K562 (cell line): ENCODE measurements around the gene PPM1N. TPM values are rescaled to one million over a fixed set of nuclear protein-coding genes. Genes with fewer than 3 reads are reported as not detected.

ENCODE experiments used
- ELF4 ChIP-seq: fragments of 450-650 bp; formaldehyde crosslinking; IDR thresholded peaks from 2 replicates; pipeline ENCODE4 v1.4.0; 2022; ENCODE audit warnings: missing genetic modification characterization
- FUS ChIP-seq: fragments of 200-400 bp; formaldehyde crosslinking; optimal IDR thresholded peaks from 2 replicates; pipeline ENCODE3; 2017; ENCODE audit warnings: low read depth, low read length
- GABPB2 ChIP-seq: fragments of 250-450 bp; sonication (Bioruptor Pico); conservative IDR thresholded peaks from 2 replicates; pipeline ENCODE4 v1.5.1; 2021; ENCODE audit warnings: mild to moderate bottlenecking
- GATAD2A ChIP-seq: fragments of 450-650 bp; IDR thresholded peaks from 2 replicates; pipeline ENCODE4 v1.6.1; 2017
- HDAC6 ChIP-seq: IDR thresholded peaks from 2 replicates; pipeline ENCODE4 v1.6.1; 2012; ENCODE audit warnings: low read depth, mild to moderate bottlenecking, control low read depth, inconsistent platforms, low read length, moderate library complexity
- JUNB ChIP-seq: fragments of 450-650 bp; formaldehyde crosslinking; conservative IDR thresholded peaks from 2 replicates; pipeline ENCODE4 v1.4.0; 2020; ENCODE audit warnings: mild to moderate bottlenecking
- L3MBTL2 ChIP-seq: fragments of 450-650 bp; IDR thresholded peaks from 2 replicates; pipeline ENCODE4 v1.6.1; 2016; ENCODE audit warnings: mild to moderate bottlenecking, moderate library complexity
- NR2F6 ChIP-seq: fragments of 450-650 bp; formaldehyde crosslinking; IDR thresholded peaks from 2 replicates; pipeline ENCODE4 v1.4.0; 2020; ENCODE audit warnings: mild to moderate bottlenecking
- POLR2H ChIP-seq: IDR thresholded peaks from 2 replicates; pipeline ENCODE4 v1.6.1; 2016; ENCODE audit warnings: missing genetic modification characterization, low read depth, mild to moderate bottlenecking, control low read depth, missing compliant biosample characterization, moderate library complexity
- SIN3B ChIP-seq: fragments of 450-650 bp; IDR thresholded peaks from 2 replicates; pipeline ENCODE4 v1.6.1; 2017; ENCODE audit warnings: low read depth, mild to moderate bottlenecking, moderate library complexity
- SNIP1 ChIP-seq: fragments of 450-650 bp; IDR thresholded peaks from 2 replicates; pipeline ENCODE4 v1.7.1; 2017; ENCODE audit warnings: low read depth, mild to moderate bottlenecking
- TEAD2 ChIP-seq: fragments of 450-650 bp; IDR thresholded peaks from 2 replicates; pipeline ENCODE4 v1.6.1; 2016; ENCODE audit warnings: missing genetic modification characterization, control low read depth, missing compliant biosample characterization
- XRCC3 ChIP-seq: fragments of 450-650 bp; IDR thresholded peaks from 2 replicates; pipeline ENCODE4 v1.6.1; 2017; ENCODE audit warnings: mild to moderate bottlenecking, moderate library complexity
- ZBTB17 ChIP-seq: fragments of 450-650 bp; formaldehyde crosslinking; IDR thresholded peaks from 2 replicates; pipeline ENCODE4 v1.4.0; 2020; ENCODE audit warnings: mild to moderate bottlenecking
- ZBTB33 ChIP-seq: sonication (generic); formaldehyde crosslinking; IDR thresholded peaks from 2 replicates; pipeline ENCODE4 v1.8.1; 2023; ENCODE audit warnings: mild to moderate bottlenecking, missing genetic modification reagents
- ZBTB8A ChIP-seq: fragments of 450-650 bp; IDR thresholded peaks from 2 replicates; pipeline ENCODE4 v1.6.1; 2018; ENCODE audit warnings: mild to moderate bottlenecking, moderate library complexity; ENCODE audit not compliant: partially characterized antibody
- polyA plus RNA-seq, 8 experiments: library from polyadenylated mRNA; depleted of rRNA in 4 of 8; stranded (reverse) in 5 of 8; unstranded in 3 of 8; fragments of >200 nt; fragmentation: Nextera tagmentation in 2 of 8; fragmentation: Illumina TruSeq in 1 of 8; extraction: Ambion mirVana in 2 of 8; extraction: Trizol in 1 of 8; gene quantifications; 2 replicates each; pipeline versions ENCODE4 v1.2.1 to v1.2.3, GENCODE V29; 2011 to 2014; ENCODE audit warnings: inconsistent platforms in 1 of 8, missing spikeins in 1 of 8
- total RNA-seq, 7 experiments: library from RNA; depleted of rRNA in 6 of 7; stranded (reverse); fragments of >200 nt in 6 of 7; fragmentation: Illumina TruSeq in 2 of 7; extraction: Trizol in 2 of 7; gene quantifications; 2 replicates each; pipeline versions ENCODE4 v1.2.1 to v1.2.3, GENCODE V29; 2011 to 2021; ENCODE audit warnings: low replicate concordance in 1 of 7
- TF ChIP-seq, protein P1 (sequence below): fragments of 450-650 bp; IDR thresholded peaks from 2 replicates; pipeline ENCODE4 v1.6.1; 2016; ENCODE audit warnings: low read depth
- TF ChIP-seq, protein P2 (sequence below): conservative IDR thresholded peaks from 2 replicates; pipeline ENCODE4 v1.6.1; 2011; ENCODE audit warnings: low read depth, mild to moderate bottlenecking, low read length; ENCODE audit not compliant: control insufficient read depth

The PPM1N gene
- total and polyA plus RNA-seq, 9 of the 15 experiments (the other 6 are each of a cell fraction or from before 2014, with no cell fraction given), result 4.5 to 15.6 (median 8.7) TPM

- TF ChIP-seq ZBTB33 (CRISPR knock-in tag) (peak; percentile 42; the same call in 1 of the 2 replicates), GATAD2A (peak; percentile 47; the same call in 1 of the 2 replicates), SIN3B (0 out of 2 replicates have a peak, but pooled peaks have one; percentile 54), L3MBTL2 (peak; percentile 66), SNIP1 (no peak), ZBTB17 (peak; percentile 41; the same call in 1 of the 2 replicates), TEAD2 (0 out of 2 replicates have a peak, but pooled peaks have one; percentile 33), GABPB2 (CRISPR knock-in tag) (no peak), FUS (no peak), JUNB (CRISPR knock-in tag) (no peak), POLR2H (peak; percentile 99), ZBTB8A (no peak), ELF4 (CRISPR knock-in tag) (no peak), HDAC6 (no peak), XRCC3 (no peak), NR2F6 (no peak)
- TF ChIP-seq, protein P1, sequence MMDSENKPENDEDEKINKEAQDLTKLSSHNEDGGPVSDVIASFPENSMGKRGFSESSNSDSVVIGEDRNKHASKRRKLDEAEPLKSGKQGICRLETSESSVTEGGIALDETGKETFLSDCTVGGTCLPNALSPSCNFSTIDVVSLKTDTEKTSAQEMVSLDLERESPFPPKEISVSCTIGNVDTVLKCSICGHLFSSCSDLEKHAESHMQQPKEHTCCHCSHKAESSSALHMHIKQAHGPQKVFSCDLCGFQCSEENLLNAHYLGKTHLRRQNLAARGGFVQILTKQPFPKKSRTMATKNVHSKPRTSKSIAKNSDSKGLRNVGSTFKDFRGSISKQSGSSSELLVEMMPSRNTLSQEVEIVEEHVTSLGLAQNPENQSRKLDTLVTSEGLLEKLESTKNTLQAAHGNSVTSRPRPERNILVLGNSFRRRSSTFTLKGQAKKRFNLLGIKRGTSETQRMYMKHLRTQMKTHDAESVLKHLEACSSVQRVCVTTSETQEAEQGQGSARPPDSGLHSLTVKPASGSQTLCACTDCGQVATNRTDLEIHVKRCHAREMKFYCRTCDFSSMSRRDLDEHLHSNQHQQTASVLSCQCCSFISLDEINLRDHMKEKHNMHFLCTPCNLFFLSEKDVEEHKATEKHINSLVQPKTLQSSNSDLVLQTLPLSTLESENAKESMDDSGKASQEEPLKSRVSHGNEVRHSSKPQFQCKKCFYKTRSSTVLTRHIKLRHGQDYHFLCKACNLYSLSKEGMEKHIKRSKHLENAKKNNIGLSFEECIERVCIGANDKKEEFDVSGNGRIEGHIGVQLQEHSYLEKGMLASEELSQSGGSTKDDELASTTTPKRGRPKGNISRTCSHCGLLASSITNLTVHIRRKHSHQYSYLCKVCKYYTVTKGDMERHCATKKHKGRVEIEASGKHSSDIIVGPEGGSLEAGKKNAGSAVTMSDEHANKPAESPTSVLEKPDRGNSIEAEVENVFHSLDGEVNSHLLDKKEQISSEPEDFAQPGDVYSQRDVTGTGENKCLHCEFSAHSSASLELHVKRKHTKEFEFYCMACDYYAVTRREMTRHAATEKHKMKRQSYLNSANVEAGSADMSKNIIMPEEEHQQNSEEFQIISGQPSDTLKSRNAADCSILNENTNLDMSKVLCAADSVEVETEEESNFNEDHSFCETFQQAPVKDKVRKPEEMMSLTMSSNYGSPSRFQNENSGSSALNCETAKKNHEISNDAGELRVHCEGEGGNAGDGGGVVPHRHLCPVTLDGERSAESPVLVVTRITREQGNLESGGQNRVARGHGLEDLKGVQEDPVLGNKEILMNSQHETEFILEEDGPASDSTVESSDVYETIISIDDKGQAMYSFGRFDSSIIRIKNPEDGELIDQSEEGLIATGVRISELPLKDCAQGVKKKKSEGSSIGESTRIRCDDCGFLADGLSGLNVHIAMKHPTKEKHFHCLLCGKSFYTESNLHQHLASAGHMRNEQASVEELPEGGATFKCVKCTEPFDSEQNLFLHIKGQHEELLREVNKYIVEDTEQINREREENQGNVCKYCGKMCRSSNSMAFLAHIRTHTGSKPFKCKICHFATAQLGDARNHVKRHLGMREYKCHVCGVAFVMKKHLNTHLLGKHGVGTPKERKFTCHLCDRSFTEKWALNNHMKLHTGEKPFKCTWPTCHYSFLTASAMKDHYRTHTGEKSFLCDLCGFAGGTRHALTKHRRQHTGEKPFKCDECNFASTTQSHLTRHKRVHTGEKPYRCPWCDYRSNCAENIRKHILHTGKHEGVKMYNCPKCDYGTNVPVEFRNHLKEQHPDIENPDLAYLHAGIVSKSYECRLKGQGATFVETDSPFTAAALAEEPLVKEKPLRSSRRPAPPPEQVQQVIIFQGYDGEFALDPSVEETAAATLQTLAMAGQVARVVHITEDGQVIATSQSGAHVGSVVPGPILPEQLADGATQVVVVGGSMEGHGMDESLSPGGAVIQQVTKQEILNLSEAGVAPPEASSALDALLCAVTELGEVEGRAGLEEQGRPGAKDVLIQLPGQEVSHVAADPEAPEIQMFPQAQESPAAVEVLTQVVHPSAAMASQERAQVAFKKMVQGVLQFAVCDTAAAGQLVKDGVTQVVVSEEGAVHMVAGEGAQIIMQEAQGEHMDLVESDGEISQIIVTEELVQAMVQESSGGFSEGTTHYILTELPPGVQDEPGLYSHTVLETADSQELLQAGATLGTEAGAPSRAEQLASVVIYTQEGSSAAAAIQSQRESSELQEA, result no peak
- TF ChIP-seq, protein P2, sequence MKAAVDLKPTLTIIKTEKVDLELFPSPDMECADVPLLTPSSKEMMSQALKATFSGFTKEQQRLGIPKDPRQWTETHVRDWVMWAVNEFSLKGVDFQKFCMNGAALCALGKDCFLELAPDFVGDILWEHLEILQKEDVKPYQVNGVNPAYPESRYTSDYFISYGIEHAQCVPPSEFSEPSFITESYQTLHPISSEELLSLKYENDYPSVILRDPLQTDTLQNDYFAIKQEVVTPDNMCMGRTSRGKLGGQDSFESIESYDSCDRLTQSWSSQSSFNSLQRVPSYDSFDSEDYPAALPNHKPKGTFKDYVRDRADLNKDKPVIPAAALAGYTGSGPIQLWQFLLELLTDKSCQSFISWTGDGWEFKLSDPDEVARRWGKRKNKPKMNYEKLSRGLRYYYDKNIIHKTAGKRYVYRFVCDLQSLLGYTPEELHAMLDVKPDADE, result peak; percentile 80
Measured at GRCh38 chr19:45478454-45479238, 19.6 kb upstream of the PPM1N start (continued).
